H9 (cell line): ENCODE results near the gene BRMS1. TPM values are rescaled to one million over a fixed set of nuclear protein-coding genes. Genes with fewer than 3 reads are reported as not detected.

Experiments
- DNase-seq: peaks from one replicate; pipeline ENCODE4 v3.0.0-alpha.2; 2017
- H2AFZ ChIP-seq: one replicate; pipeline ENCODE4 v1.6.1; 2013; ENCODE audit warnings: mild to moderate bottlenecking, low read length, control low read depth, moderate library complexity
- H2AK5ac ChIP-seq: 2 replicates; pipeline ENCODE4 v1.6.1; 2013; ENCODE audit warnings: low read length, control low read depth, mixed read lengths; ENCODE audit not compliant: insufficient read length
- H2BK120ac ChIP-seq: one replicate; pipeline ENCODE4 v1.6.1; 2013; ENCODE audit warnings: low read depth, mild to moderate bottlenecking, low read length, control low read depth, inconsistent platforms; ENCODE audit not compliant: poor library complexity, severe bottlenecking
- H2BK12ac ChIP-seq: 2 replicates; pipeline ENCODE4 v1.6.1; 2013; ENCODE audit warnings: low read length, control low read depth, mixed read lengths, low read depth; ENCODE audit not compliant: insufficient read length
- H2BK15ac ChIP-seq: 2 replicates; pipeline ENCODE4 v1.6.1; 2013; ENCODE audit warnings: low read depth, low read length, control low read depth
- H2BK20ac ChIP-seq: one replicate; pipeline ENCODE4 v1.6.1; 2013; ENCODE audit warnings: low read depth, mild to moderate bottlenecking, low read length, control low read depth, inconsistent platforms; ENCODE audit not compliant: poor library complexity, severe bottlenecking
- H2BK5ac ChIP-seq: 2 replicates; pipeline ENCODE4 v1.6.1; 2013; ENCODE audit warnings: low read length, control low read depth, mixed read lengths; ENCODE audit not compliant: insufficient read length
- H3K14ac ChIP-seq: 2 replicates; pipeline ENCODE4 v1.6.1; 2013; ENCODE audit warnings: low read length, control low read depth; ENCODE audit not compliant: insufficient read depth
- H3K18ac ChIP-seq: 2 replicates; pipeline ENCODE4 v1.6.1; 2013; ENCODE audit warnings: low read depth, mild to moderate bottlenecking, mixed read lengths, low read length, control low read depth; ENCODE audit not compliant: insufficient read length
- H3K23ac ChIP-seq: 2 replicates; pipeline ENCODE4 v1.6.1; 2013; ENCODE audit warnings: low read length, control low read depth, mixed read lengths, low read depth; ENCODE audit not compliant: insufficient read length
- H3K23me2 ChIP-seq: 2 replicates; pipeline ENCODE4 v1.6.1; 2013; ENCODE audit warnings: low read depth, mild to moderate bottlenecking, mixed read lengths, low read length, control low read depth; ENCODE audit not compliant: insufficient read length, poor library complexity, severe bottlenecking
- H3K27ac ChIP-seq: 2 replicates; pipeline ENCODE4 v1.5.1; 2013; ENCODE audit warnings: low read length, control low read depth, mixed read lengths, low read depth; ENCODE audit not compliant: insufficient read length
- H3K27me3 ChIP-seq: 2 replicates; pipeline ENCODE4 v1.6.1; 2013; ENCODE audit warnings: low read length, control low read depth, inconsistent platforms; ENCODE audit not compliant: insufficient read depth
- H3K4ac ChIP-seq: 2 replicates; pipeline ENCODE4 v1.6.1; 2013; ENCODE audit warnings: low read depth, mild to moderate bottlenecking, control low read depth, inconsistent platforms, low read length, moderate library complexity
- H3K4me1 ChIP-seq: 2 replicates; pipeline ENCODE4 v1.6.1; 2013; ENCODE audit warnings: low read length, control low read depth, inconsistent platforms; ENCODE audit not compliant: insufficient read depth
- H3K4me2 ChIP-seq: 2 replicates; pipeline ENCODE4 v1.6.1; 2013; ENCODE audit warnings: low read length, control low read depth, mixed read lengths; ENCODE audit not compliant: insufficient read length, insufficient read depth
- H3K56ac ChIP-seq: 2 replicates; pipeline ENCODE4 v1.6.1; 2013; ENCODE audit warnings: low read depth, mild to moderate bottlenecking, mixed read lengths, low read length, control low read depth; ENCODE audit not compliant: insufficient read length
- H3K79me1 ChIP-seq: 2 replicates; pipeline ENCODE4 v1.6.1; 2013; ENCODE audit warnings: low read depth, mild to moderate bottlenecking, moderate library complexity, low read length, control low read depth, inconsistent platforms; ENCODE audit not compliant: insufficient read depth, poor library complexity, severe bottlenecking
- H3K79me2 ChIP-seq: 2 replicates; pipeline ENCODE4 v1.6.1; 2013; ENCODE audit warnings: low read length, control low read depth, inconsistent platforms; ENCODE audit not compliant: insufficient read depth
- H3K9ac ChIP-seq: 2 replicates; pipeline ENCODE4 v1.6.1; 2013; ENCODE audit warnings: low read length, control low read depth, mixed read lengths; ENCODE audit not compliant: insufficient read length; ENCODE audit errors: extremely low read depth
- H3K9me3 ChIP-seq: one replicate; pipeline ENCODE4 v1.6.1; 2013; ENCODE audit warnings: low read depth, low read length, inconsistent platforms; ENCODE audit not compliant: control insufficient read depth
- H3T11ph ChIP-seq: one replicate; pipeline ENCODE4 v1.6.1; 2013; ENCODE audit warnings: mild to moderate bottlenecking, low read length, control low read depth, inconsistent platforms
- H4K20me1 ChIP-seq: one replicate; pipeline ENCODE4 v1.6.1; 2013; ENCODE audit not compliant: control insufficient read depth, insufficient read length, insufficient read depth
- H4K5ac ChIP-seq: 2 replicates; pipeline ENCODE4 v1.6.1; 2013; ENCODE audit warnings: low read depth, mild to moderate bottlenecking, mixed read lengths, low read length, control low read depth; ENCODE audit not compliant: insufficient read length
- H4K8ac ChIP-seq: replicated peaks from 2 replicates; pipeline ENCODE4 v1.6.1; 2013; ENCODE audit warnings: low read length, control low read depth, mixed read lengths, low read depth; ENCODE audit not compliant: insufficient read length
- H4K91ac ChIP-seq: 2 replicates; pipeline ENCODE4 v1.6.1; 2013; ENCODE audit warnings: low read depth, mild to moderate bottlenecking, moderate library complexity, mixed read lengths, low read length, control low read depth; ENCODE audit not compliant: insufficient read length
- H3K27ac Mint-ChIP-seq, 3 experiments: 2 replicates in 2 of 3; 3 replicates in 1 of 3; pipeline ENCODE4 v1.8.0; 2020 to 2021; ENCODE audit warnings: mixed read lengths in 3 of 3, mild to moderate bottlenecking in 1 of 3, moderate library complexity in 1 of 3
- H3K27me3 Mint-ChIP-seq: 2 replicates; pipeline ENCODE4 v1.8.0; 2021; ENCODE audit warnings: low read depth, mild to moderate bottlenecking, moderate library complexity, mixed read lengths
- H3K36me3 Mint-ChIP-seq, 3 experiments: 2 replicates in 2 of 3; 3 replicates in 1 of 3; pipeline ENCODE4 v1.8.0; 2020 to 2021; ENCODE audit warnings: low read depth in 3 of 3, mixed read lengths in 3 of 3; ENCODE audit not compliant: insufficient read depth in 1 of 3
- H3K4me1 Mint-ChIP-seq, 2 experiments: 2 replicates each; pipeline ENCODE4 v1.8.0; 2020; ENCODE audit warnings: mixed read lengths in 2 of 2
- H3K4me3 Mint-ChIP-seq, 2 experiments: 2 replicates in 1 of 2; 3 replicates in 1 of 2; pipeline ENCODE4 v1.8.0; 2020 to 2021; ENCODE audit warnings: mild to moderate bottlenecking in 2 of 2, mixed read lengths in 2 of 2, moderate library complexity in 1 of 2
- H3K9me3 Mint-ChIP-seq, 2 experiments: 2 replicates in 1 of 2; 3 replicates in 1 of 2; pipeline ENCODE4 v1.8.0; 2020; ENCODE audit warnings: mild to moderate bottlenecking in 2 of 2, mixed read lengths in 2 of 2, moderate library complexity in 1 of 2
- CTCF ChIP-seq: fragments of 200-600 bp; sonication (generic); conservative IDR thresholded peaks from 3 replicates; pipeline ENCODE4 v1.8.0; 2021; ENCODE audit warnings: antibody characterized with exemption, mild to moderate bottlenecking
- WGBS: extraction: QIAGEN DNeasy Blood & Tissue Kit; methylation state at CpG from one replicate; pipeline ENCODE4 v1.1.7; 2013; ENCODE audit warnings: missing lambda C conversion rate, low lambda C conversion rate, mixed read lengths; ENCODE audit not compliant: insufficient read length; ENCODE audit errors: extremely low coverage; 5-methylcytosine and 5-hydroxymethylcytosine counted together
- total RNA-seq: library from RNA; stranded (reverse); gene quantifications from 2 replicates; pipeline ENCODE4 v1.2.1, GENCODE V29; 2021

Gene BRMS1
- total RNA-seq, 1 experiment from 2014 or later: 50.1 TPM

- no peak overlapping the region for H2BK5ac ChIP-seq
- H3K79me1 ChIP-seq: no peaks in the 10 kb centered on the region
- Mint-ChIP-seq H3K36me3 (peaks cover 4 to 15% (median 5%) of the 10 kb centered on the region in 3 experiments), H3K27me3 (peaks cover 4% of the 10 kb centered on the region), H3K27ac (peak overlapping the region in 1 of 3 experiments; percentile 44; a peak in 2 of 7 replicates), H3K9me3 (peaks cover 0 to 3% of the 10 kb centered on the region in 2 experiments; a peak in 4 of 5 replicates), H3K4me1 (peaks cover 26 to 28% of the 10 kb centered on the region in 2 experiments), H3K4me3 (peak overlapping the region; percentile 95 to 98)
- no peak overlapping the region for H3K4ac ChIP-seq
- H3K4me2 ChIP-seq: peak overlapping the region; percentile 67
- no peak overlapping the region for H2BK120ac ChIP-seq
- peak overlapping the region; percentile 81; the same call in 1 of the 2 replicates for H3K14ac ChIP-seq
- no peak overlapping the region for H2BK20ac ChIP-seq
- no peaks in the 10 kb centered on the region for H3K4me1 ChIP-seq
- no peak overlapping the region for H3K56ac ChIP-seq
- H3K27ac ChIP-seq: no peak overlapping the region
- peaks cover 2% of the 10 kb centered on the region; the same call in 1 of the 2 replicates for H3K79me2 ChIP-seq
- no peak overlapping the region for H4K8ac ChIP-seq
- peaks cover 3% of the 10 kb centered on the region for H4K20me1 ChIP-seq
- H3K9ac ChIP-seq: peak overlapping the region; percentile 80
- peaks cover 18% of the 10 kb centered on the region for H3K23me2 ChIP-seq
- no peak overlapping the region for H2BK12ac ChIP-seq
- no peak overlapping the region for H2BK15ac ChIP-seq
- H4K5ac ChIP-seq: no peak overlapping the region
- no peak for DNase-seq
- H4K91ac ChIP-seq: no peak overlapping the region
- no CpG with 5 or more reads among the region's 68 CpGs for WGBS
- no peak overlapping the region for H3K23ac ChIP-seq
- TF ChIP-seq CTCF: no peak
- H3K9me3 ChIP-seq: no peaks in the 10 kb centered on the region
- H3T11ph ChIP-seq: no peak overlapping the region
- H3K27me3 ChIP-seq: no peaks in the 10 kb centered on the region
- H2AK5ac ChIP-seq: no peak overlapping the region
- H2AFZ ChIP-seq: no peak overlapping the region
- peak overlapping the region; percentile 37 for H3K18ac ChIP-seq
Measured at GRCh38 chr11:66346476-66347424, 1.8 kb upstream of the BRMS1 start.
